GM12878 (cell line): ENCODE results near the gene SPOCK1. TPM values are rescaled to one million over a fixed set of nuclear protein-coding genes. Genes with fewer than 3 reads are reported as not detected.

Experiments used
- ATAC-seq: fragments of 200-7000 bp; cut with Tn5 transposase; 3 replicates; pipeline ENCODE4 v1.9.1; 2020; ENCODE audit warnings: mild to moderate bottlenecking, moderate library complexity
- BruUV-seq: library from RNA; stranded (reverse); fragments of 400-500 nt; replicated peaks from 2 replicates; lab custom pipeline; 2021; lab: Mats Ljungman, UMichigan
- CTCF ChIA-PET: fragments of 300-600 bp; sonication (Branson Sonifier 250); formaldehyde crosslinking; extraction: SDS; loops from one replicate; lab custom pipeline; 2021; ENCODE audit warnings: inconsistent platforms; lab: Yijun Ruan, JAX
- POLR2A ChIA-PET: fragments of 350-600 bp; formaldehyde crosslinking; extraction: SDS; loops from one replicate; lab custom pipeline; 2021; ENCODE audit warnings: inconsistent platforms; lab: Charles Lee
- RAD21 ChIA-PET: fragments of 300-600 bp; sonication (Branson Sonifier 250); formaldehyde crosslinking; loops from one replicate; lab custom pipeline; 2023; ENCODE audit warnings: antibody characterized with exemption; ENCODE audit not compliant: unreplicated experiment; lab: Charles Lee
- SMC1A ChIA-PET: fragments of 300-600 bp; sonication (Branson Sonifier 250); formaldehyde crosslinking; loops from one replicate; lab custom pipeline; 2023; ENCODE audit not compliant: unreplicated experiment, uncharacterized antibody; lab: Charles Lee
- DNase-seq: peaks from one replicate; pipeline ENCODE4 v3.0.0-alpha.2; 2011; ENCODE audit warnings: low read depth, low spot score
- FAIRE-seq: peaks from 3 replicates; lab custom pipeline; 2011; peaks lifted over from hg19 to GRCh38; lab: Jason Lieb, UNC
- H2AFZ ChIP-seq: 2 replicates; pipeline ENCODE4 v1.6.0; 2011; ENCODE audit warnings: low read depth, low read length, control low read depth; ENCODE audit not compliant: control insufficient read depth
- H3K27ac ChIP-seq: 2 replicates; pipeline ENCODE4 v1.5.1; 2011; ENCODE audit warnings: control low read depth; ENCODE audit not compliant: control insufficient read depth, insufficient read depth
- H3K27me3 ChIP-seq, 2 experiments: replicated peaks in 1 of 2; 2 replicates each; pipeline versions ENCODE4 v1.6.0 to v1.6.1; 2011; ENCODE audit warnings: low read length in 1 of 2; ENCODE audit not compliant: control insufficient read depth in 2 of 2, insufficient read depth in 2 of 2
- H3K36me3 ChIP-seq, 2 experiments: 2 replicates each; pipeline ENCODE4 v1.5.1; 2011; ENCODE audit warnings: low read length in 1 of 2; ENCODE audit not compliant: control insufficient read depth in 2 of 2, insufficient read depth in 2 of 2
- H3K4me1 ChIP-seq: 2 replicates; pipeline ENCODE4 v1.6.1; 2011; ENCODE audit warnings: mild to moderate bottlenecking, low read length, moderate library complexity, mixed read lengths; ENCODE audit not compliant: control insufficient read depth, insufficient read depth
- H3K4me2 ChIP-seq: 2 replicates; pipeline ENCODE4 v1.6.0; 2011; ENCODE audit warnings: control low read depth; ENCODE audit not compliant: control insufficient read depth, insufficient read depth
- H3K4me3 ChIP-seq: fragments of 200-600 bp; sonication (generic); 2 replicates; pipeline ENCODE4 v1.5.1; 2016
- H3K79me2 ChIP-seq: 2 replicates; pipeline ENCODE4 v1.6.0; 2011; ENCODE audit warnings: low read length; ENCODE audit not compliant: control insufficient read depth, insufficient read depth
- H3K9ac ChIP-seq: 2 replicates; pipeline ENCODE4 v1.8.0; 2011; ENCODE audit warnings: low read length, control low read depth, mixed read lengths; ENCODE audit not compliant: control insufficient read depth, insufficient read depth
- H3K9me3 ChIP-seq: replicated peaks from 3 replicates; pipeline ENCODE4 v1.5.1; 2011; ENCODE audit warnings: mild to moderate bottlenecking, low read length; ENCODE audit not compliant: control insufficient read depth, insufficient read depth
- H4K20me1 ChIP-seq: 2 replicates; pipeline ENCODE4 v1.6.0; 2011; ENCODE audit not compliant: control insufficient read depth, insufficient read depth
- BMI1 ChIP-seq: fragments of 450-650 bp; IDR thresholded peaks from 2 replicates; pipeline ENCODE4 v1.6.1; 2016; ENCODE audit warnings: mild to moderate bottlenecking, moderate library complexity, borderline replicate concordance
- BRCA1 ChIP-seq: IDR thresholded peaks from 2 replicates; pipeline ENCODE4 v1.6.1; 2011; ENCODE audit warnings: low read depth, low read length, improper control_type of control experiment
- EP300 ChIP-seq, 2 experiments: fragments of 150-350 bp in 1 of 2; IDR thresholded peaks; 2 replicates each; pipeline ENCODE4 v1.6.1; 2011 to 2012; ENCODE audit warnings: low read depth in 2 of 2, low read length in 2 of 2, borderline replicate concordance in 1 of 2, improper control_type of control experiment in 1 of 2, inconsistent platforms in 1 of 2; ENCODE audit not compliant: control insufficient read depth in 1 of 2
- EZH2 ChIP-seq: IDR thresholded peaks from 2 replicates; pipeline ENCODE4 v1.6.1; 2012; ENCODE audit warnings: low read depth, mild to moderate bottlenecking, control low read depth, inconsistent platforms, low read length, borderline replicate concordance; ENCODE audit not compliant: control insufficient read depth
- JUNB ChIP-seq: IDR thresholded peaks from 2 replicates; pipeline ENCODE4 v1.6.1; 2016; ENCODE audit warnings: antibody characterized with exemption, mild to moderate bottlenecking
- MTA3 ChIP-seq: IDR thresholded peaks from 2 replicates; pipeline ENCODE4 v1.6.1; 2012; ENCODE audit warnings: low read length, inconsistent platforms, borderline replicate concordance
- POLR2AphosphoS5 ChIP-seq: IDR thresholded peaks from 2 replicates; pipeline ENCODE4 v1.6.1; 2011; ENCODE audit warnings: mild to moderate bottlenecking, low read length, inconsistent platforms
- SIN3A ChIP-seq: IDR thresholded peaks from 2 replicates; pipeline ENCODE4 v1.6.1; 2012; ENCODE audit warnings: low read depth, low read length, improper control_type of control experiment
- USF2 ChIP-seq: IDR thresholded peaks from 2 replicates; pipeline ENCODE4 v1.6.1; 2011; ENCODE audit warnings: low read depth, low read length, improper control_type of control experiment, borderline replicate concordance
- WGBS: methylation state at CpG from one replicate; pipeline ENCODE4 v1.1.6; 2016; ENCODE audit warnings: low lambda C conversion rate; ENCODE audit not compliant: insufficient replicate concordance, insufficient coverage; ENCODE audit errors: missing lambda C conversion rate; 5-methylcytosine and 5-hydroxymethylcytosine counted together
- in situ Hi-C: fragments of 300-500 bp; cut with MboI; formaldehyde crosslinking; loops from 9 replicates; pipeline ENCODE4 v1.14.3; 2018; ENCODE audit warnings: mixed read lengths
- intact Hi-C: fragments of 100-400 bp; cut with micrococcal nuclease; formaldehyde crosslinking; loops from one replicate; pipeline ENCODE4 v1.14.2; 2022; ENCODE audit not compliant: unreplicated experiment
- polyA plus RNA-seq, 11 experiments: library from polyadenylated mRNA; depleted of rRNA in 4 of 11; unstranded in 6 of 11; stranded (reverse) in 5 of 11; fragments of >200 nt; fragmentation: Nextera tagmentation in 4 of 11; fragmentation: Illumina TruSeq in 1 of 11; extraction: Ambion mirVana in 4 of 11; extraction: Trizol in 1 of 11; gene quantifications; 1 replicate in 1 of 11; 2 replicates in 10 of 11; pipeline versions ENCODE4 v1.2.1 to v1.2.3, GENCODE V29; 2011 to 2016; ENCODE audit warnings: inconsistent platforms in 2 of 11, missing spikeins in 2 of 11, low read depth in 1 of 11
- total RNA-seq, 4 experiments: library from RNA; depleted of rRNA in 3 of 4; stranded (reverse); fragments of >200 nt in 3 of 4; fragmentation: Illumina TruSeq in 1 of 4; extraction: Trizol in 1 of 4; gene quantifications; 2 replicates each; pipeline versions ENCODE4 v1.2.1 to v1.2.3, GENCODE V29; 2013 to 2021

SPOCK1 gene
- total and polyA plus RNA-seq, 10 of the 15 experiments (the other 5 are each of a cell fraction or from before 2014, with no cell fraction given): 0.06 to 0.68 (median 0.25) TPM; not detected in 3

- Histone ChIP-seq H3K4me1 (no peaks in the 10 kb centered on the region), H3K27ac (no peak overlapping the region), H3K4me3 (no peak overlapping the region), H3K9me3 (no peaks in the 10 kb centered on the region), H2AFZ (no peak overlapping the region), H3K4me2 (no peak overlapping the region), H3K36me3 (no peaks in the 10 kb centered on the region), H3K27me3 (peaks cover 0 to 3% of the 10 kb centered on the region in 2 experiments; a peak in 1 of 4 replicates), H3K9ac (no peak overlapping the region), H3K79me2 (no peaks in the 10 kb centered on the region), H4K20me1 (no peaks in the 10 kb centered on the region)
- in situ Hi-C loops: no loop called here
- intact Hi-C loops: no loop called here
- 23% methylated on average over 6 of the region's 6 CpGs for WGBS
- ChIA-PET POLR2A (no interaction called here), RAD21 (no interaction called here), SMC1A (interaction anchor here (1.0 kb wide), 1 partner anchor 16 kb away, joined by 3 read pairs; no protein-coding TSS in a partner anchor), CTCF (interaction anchor here (0.9 kb wide), 1 partner anchor 13 kb away, joined by 4 read pairs; no protein-coding TSS in a partner anchor)
- DNase-seq (no peak), ATAC-seq (no peak), FAIRE-seq (no peak)
- no peak for TF ChIP-seq POLR2AphosphoS5
- TF ChIP-seq JUNB: no peak
- TF ChIP-seq SIN3A: no peak
- no peak for TF ChIP-seq USF2
- TF ChIP-seq EP300 (IDR thresholded peaks at IDR 0.05; ENCODE audit: borderline replicate concordance in 1 of 2, control insufficient read depth in 1 of 2, low read depth in 2 of 2, low read length in 2 of 2): no peak
- no peak for TF ChIP-seq MTA3
- TF ChIP-seq EZH2: no peak
- TF ChIP-seq BRCA1: no peak
- no peak for TF ChIP-seq BMI1
- BruUV-seq: no TSS peak
These were observed 411.0 kb downstream of the SPOCK1 start for GRCh38 chr5:137088175-137088574.
